Measurements from ENCODE around the gene BRD3.

BRD3 gene

DNA sequence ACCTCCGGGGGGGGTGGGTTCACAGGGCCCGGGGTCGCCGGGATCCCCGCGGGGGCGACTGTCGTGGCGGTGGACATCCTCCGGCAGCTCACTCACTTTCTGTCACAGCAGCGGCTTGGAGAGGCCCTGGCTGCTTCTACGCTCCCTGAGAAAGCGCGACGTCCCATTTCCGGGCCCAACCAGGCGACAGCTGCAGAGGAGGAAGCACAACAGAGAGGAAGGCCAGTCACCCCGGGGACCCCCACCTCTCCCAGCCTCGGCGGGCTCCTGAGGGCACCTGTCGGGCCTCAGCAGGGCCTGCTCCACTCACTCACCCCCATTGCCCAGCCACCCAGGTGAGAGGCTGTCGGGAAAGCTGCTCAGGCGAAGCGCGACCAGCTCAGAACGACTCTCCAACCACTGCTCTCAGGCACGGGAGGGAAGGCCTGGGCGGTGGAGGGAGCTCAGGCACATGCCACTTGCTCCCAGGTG, 14.4 kb downstream of the BRD3 start:
- no peak for TF ChIP-seq EZH2phosphoT487 (IDR thresholded peaks at IDR 0.05; ENCODE audit: borderline replicate concordance)
- TF ChIP-seq, protein P1, sequence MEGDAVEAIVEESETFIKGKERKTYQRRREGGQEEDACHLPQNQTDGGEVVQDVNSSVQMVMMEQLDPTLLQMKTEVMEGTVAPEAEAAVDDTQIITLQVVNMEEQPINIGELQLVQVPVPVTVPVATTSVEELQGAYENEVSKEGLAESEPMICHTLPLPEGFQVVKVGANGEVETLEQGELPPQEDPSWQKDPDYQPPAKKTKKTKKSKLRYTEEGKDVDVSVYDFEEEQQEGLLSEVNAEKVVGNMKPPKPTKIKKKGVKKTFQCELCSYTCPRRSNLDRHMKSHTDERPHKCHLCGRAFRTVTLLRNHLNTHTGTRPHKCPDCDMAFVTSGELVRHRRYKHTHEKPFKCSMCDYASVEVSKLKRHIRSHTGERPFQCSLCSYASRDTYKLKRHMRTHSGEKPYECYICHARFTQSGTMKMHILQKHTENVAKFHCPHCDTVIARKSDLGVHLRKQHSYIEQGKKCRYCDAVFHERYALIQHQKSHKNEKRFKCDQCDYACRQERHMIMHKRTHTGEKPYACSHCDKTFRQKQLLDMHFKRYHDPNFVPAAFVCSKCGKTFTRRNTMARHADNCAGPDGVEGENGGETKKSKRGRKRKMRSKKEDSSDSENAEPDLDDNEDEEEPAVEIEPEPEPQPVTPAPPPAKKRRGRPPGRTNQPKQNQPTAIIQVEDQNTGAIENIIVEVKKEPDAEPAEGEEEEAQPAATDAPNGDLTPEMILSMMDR (conservative IDR thresholded peaks at IDR 0.05; ENCODE audit: low read length) = no peak
- Histone ChIP-seq H3K4me2 (ENCODE audit: low read depth, low read length, poor library complexity, severe bottlenecking) (no peak overlapping the region), H3K4me3 (ENCODE audit: low read length, poor library complexity, severe bottlenecking) (no peak overlapping the region), H2AFZ (ENCODE audit: low read length) (no peak overlapping the region), H3K27me3 (ENCODE audit: insufficient read depth, low read length, poor library complexity, severe bottlenecking) (no peaks in the 10 kb centered on the region), H3K9me2 (replicated peaks; ENCODE audit: low read depth, low read length) (no peaks in the 10 kb centered on the region), H3K9ac (ENCODE audit: low read depth, low read length, poor library complexity, severe bottlenecking) (no peak overlapping the region), H3K36me3 (ENCODE audit: insufficient read depth, low read length) (peaks cover 48% of the 10 kb centered on the region; the same call in 1 of the 2 replicates), H4K20me1 (ENCODE audit: insufficient read depth, low read length, poor library complexity, severe bottlenecking) (peaks cover 60% of the 10 kb centered on the region), H3K79me2 (ENCODE audit: insufficient read depth, low read length) (peaks cover 51% of the 10 kb centered on the region), H3K9me3 (ENCODE audit: insufficient read depth, low read depth, low read length) (no peaks in the 10 kb centered on the region), H3F3A (ENCODE audit: low read depth) (no peaks in the 10 kb centered on the region), H3K4me1 (ENCODE audit: insufficient read depth, low read length, poor library complexity, severe bottlenecking) (no peaks in the 10 kb centered on the region)

GRCh38 chr9:134052941-134053340, 14.9 kb downstream of the BRD3 start:
- Histone ChIP-seq H3K9me3 (ENCODE audit: insufficient read depth, low read depth, low read length) (no peaks in the 10 kb centered on the region), H4K20me1 (ENCODE audit: insufficient read depth, low read length, poor library complexity, severe bottlenecking) (peaks cover 55% of the 10 kb centered on the region), H3K9me2 (replicated peaks; ENCODE audit: low read depth, low read length) (no peaks in the 10 kb centered on the region), H3F3A (ENCODE audit: low read depth) (no peaks in the 10 kb centered on the region), H2AFZ (ENCODE audit: low read length) (no peak overlapping the region), H3K4me1 (ENCODE audit: insufficient read depth, low read length, poor library complexity, severe bottlenecking) (no peaks in the 10 kb centered on the region), H3K27me3 (ENCODE audit: insufficient read depth, low read length, poor library complexity, severe bottlenecking) (no peaks in the 10 kb centered on the region), H3K4me2 (ENCODE audit: low read depth, low read length, poor library complexity, severe bottlenecking) (no peak overlapping the region), H3K79me2 (ENCODE audit: insufficient read depth, low read length) (peaks cover 46% of the 10 kb centered on the region), H3K4me3 (ENCODE audit: low read length, poor library complexity, severe bottlenecking) (no peak overlapping the region), H3K36me3 (ENCODE audit: insufficient read depth, low read length) (peaks cover 53% of the 10 kb centered on the region; the same call in 1 of the 2 replicates), H3K9ac (ENCODE audit: low read depth, low read length, poor library complexity, severe bottlenecking) (no peak overlapping the region)
- TF ChIP-seq, protein P1 (conservative IDR thresholded peaks at IDR 0.05; ENCODE audit: low read length) = no peak
- no peak for TF ChIP-seq EZH2phosphoT487 (IDR thresholded peaks at IDR 0.05; ENCODE audit: borderline replicate concordance)

DNA sequence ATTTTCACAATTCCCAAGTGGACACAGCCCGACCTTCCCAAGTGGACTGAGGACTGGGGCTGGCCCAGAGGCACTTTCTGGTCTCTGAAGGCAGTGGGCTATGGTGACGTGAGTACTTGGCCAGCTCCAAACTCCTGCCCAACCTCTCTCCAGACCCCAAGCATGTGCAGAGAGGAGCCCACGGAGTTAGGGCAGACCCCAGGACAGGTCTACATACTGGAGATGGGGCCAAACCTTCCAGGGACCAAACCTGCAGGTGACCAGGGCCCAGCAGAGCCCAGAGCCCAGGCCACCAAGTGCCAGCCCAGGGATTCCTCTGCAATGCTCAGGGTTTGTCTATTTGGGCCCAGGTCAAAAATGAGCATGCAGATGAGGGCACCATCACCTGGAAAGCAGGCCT, 15.3 kb downstream of the BRD3 start:
- no peaks in the 10 kb centered on the region for H3K4me1 ChIP-seq (ENCODE audit: insufficient read depth, low read length, poor library complexity, severe bottlenecking)
- peaks cover 51% of the 10 kb centered on the region for H4K20me1 ChIP-seq (ENCODE audit: insufficient read depth, low read length, poor library complexity, severe bottlenecking)
- H3K4me2 ChIP-seq (ENCODE audit: low read depth, low read length, poor library complexity, severe bottlenecking) = no peak overlapping the region

More for the DNA sequence above, 15.3 kb downstream of the BRD3 start:
- no peaks in the 10 kb centered on the region for H3K27me3 ChIP-seq (ENCODE audit: insufficient read depth, low read length, poor library complexity, severe bottlenecking)
- peaks cover 58% of the 10 kb centered on the region; the same call in 1 of the 2 replicates for H3K36me3 ChIP-seq (ENCODE audit: insufficient read depth, low read length)
- H3K9me3 ChIP-seq (ENCODE audit: insufficient read depth, low read depth, low read length) = no peaks in the 10 kb centered on the region
- H2AFZ ChIP-seq (ENCODE audit: low read length) = no peak overlapping the region
- H3K9ac ChIP-seq (ENCODE audit: low read depth, low read length, poor library complexity, severe bottlenecking) = no peak overlapping the region
- H3K4me3 ChIP-seq (ENCODE audit: low read length, poor library complexity, severe bottlenecking) = no peak overlapping the region
- H3F3A ChIP-seq (ENCODE audit: low read depth) = no peaks in the 10 kb centered on the region
- H3K79me2 ChIP-seq (ENCODE audit: insufficient read depth, low read length) = peaks cover 41% of the 10 kb centered on the region
- no peak for TF ChIP-seq EZH2phosphoT487 (IDR thresholded peaks at IDR 0.05; ENCODE audit: borderline replicate concordance)
- TF ChIP-seq, protein P1 (conservative IDR thresholded peaks at IDR 0.05; ENCODE audit: low read length) = no peak
- H3K9me2 ChIP-seq (replicated peaks; ENCODE audit: low read depth, low read length) = no peaks in the 10 kb centered on the region
